OCI-LY7 (cell line): Measurements from ENCODE around the gene RELN. TPM values are rescaled to one million over a fixed set of nuclear protein-coding genes. Genes with fewer than 3 reads are reported as not detected.

Experiments used
- BruUV-seq: library from RNA; stranded (reverse); fragments of 400-500 nt; replicated peaks from 2 replicates; lab custom pipeline; 2021; lab: Mats Ljungman, UMichigan
- CTCF ChIA-PET: fragments of 300-600 bp; sonication (Branson Sonifier 250); formaldehyde crosslinking; loops from one replicate; lab custom pipeline; 2022; ENCODE audit warnings: antibody characterized with exemption; ENCODE audit not compliant: unreplicated experiment; lab: Charles Lee
- POLR2A ChIA-PET: fragments of 300-600 bp; sonication (Branson Sonifier 250); formaldehyde crosslinking; loops from one replicate; lab custom pipeline; 2022; ENCODE audit warnings: antibody characterized with exemption; lab: Charles Lee
- DNase-seq: peaks from one replicate; pipeline ENCODE4 v3.0.0-alpha.2; 2015; ENCODE audit warnings: low spot score
- H2AFZ ChIP-seq: fragments of 200-600 bp; sonication (generic), shearing (Covaris generic); 2 replicates; pipeline ENCODE4 v1.6.1; 2014; ENCODE audit warnings: mild to moderate bottlenecking, antibody characterized with exemption, low read length, moderate library complexity
- H3K27ac ChIP-seq: fragments of 200-600 bp; sonication (generic); 2 replicates; pipeline ENCODE4 v1.5.1; 2014; ENCODE audit warnings: mixed run types, low read depth, mild to moderate bottlenecking, moderate library complexity, low read length, inconsistent platforms; ENCODE audit not compliant: poor library complexity, severe bottlenecking
- H3K36me3 ChIP-seq: fragments of 200-600 bp; sonication (generic); 2 replicates; pipeline ENCODE4 v1.6.1; 2014; ENCODE audit warnings: mild to moderate bottlenecking, antibody characterized with exemption, low read length, moderate library complexity, mixed read lengths; ENCODE audit not compliant: insufficient read depth
- H3K4me1 ChIP-seq: fragments of 200-600 bp; sonication (generic); 2 replicates; pipeline ENCODE4 v1.5.1; 2014; ENCODE audit warnings: mild to moderate bottlenecking, low read length; ENCODE audit not compliant: insufficient read depth, poor library complexity, severe bottlenecking
- H3K4me2 ChIP-seq: fragments of 200-600 bp; sonication (generic); 2 replicates; pipeline ENCODE4 v1.6.1; 2014; ENCODE audit warnings: mild to moderate bottlenecking, low read length
- H3K4me3 ChIP-seq: fragments of 200-600 bp; sonication (generic); 2 replicates; pipeline ENCODE4 v1.5.1; 2014; ENCODE audit warnings: mild to moderate bottlenecking, low read depth, low read length; ENCODE audit not compliant: poor library complexity, severe bottlenecking
- H3K79me2 ChIP-seq: fragments of 200-600 bp; sonication (generic); 2 replicates; pipeline ENCODE4 v1.6.1; 2016; ENCODE audit warnings: low read depth, mild to moderate bottlenecking, low read length, moderate library complexity, mixed read lengths; ENCODE audit not compliant: insufficient read depth
- H3K9me2 ChIP-seq: fragments of 200-600 bp; sonication (generic); 2 replicates; pipeline ENCODE4 v1.6.1; 2016; ENCODE audit warnings: mild to moderate bottlenecking, low read length, mixed read lengths; ENCODE audit not compliant: insufficient read depth
- H3K9me3 ChIP-seq: fragments of 200-600 bp; sonication (generic); 2 replicates; pipeline ENCODE4 v1.6.1; 2014; ENCODE audit warnings: mild to moderate bottlenecking, mixed run types, low read length, mixed read lengths
- H4K20me1 ChIP-seq: fragments of 200-600 bp; sonication (generic); 2 replicates; pipeline ENCODE4 v1.6.1; 2014; ENCODE audit warnings: mild to moderate bottlenecking, antibody characterized with exemption, low read length, moderate library complexity, mixed read lengths; ENCODE audit not compliant: insufficient read depth
- CTCF ChIP-seq: fragments of 200-600 bp; sonication (generic); conservative IDR thresholded peaks from 2 replicates; pipeline ENCODE4 v1.5.1; 2014; ENCODE audit warnings: mild to moderate bottlenecking, antibody characterized with exemption, low read length, moderate library complexity, mixed read lengths
- EZH2phosphoT487 ChIP-seq: fragments of 200-600 bp; sonication (generic); IDR thresholded peaks from 2 replicates; pipeline ENCODE4 v1.6.1; 2018; ENCODE audit warnings: low read depth, borderline replicate concordance, mild to moderate bottlenecking, mixed run types, antibody characterized with exemption, low read length, moderate library complexity, mixed read lengths
- intact Hi-C: fragments of 100-400 bp; cut with micrococcal nuclease; formaldehyde crosslinking; loops from one replicate; pipeline ENCODE4 v1.10.0; 2022; ENCODE audit not compliant: unreplicated experiment
- total RNA-seq, 2 experiments: library from RNA; depleted of rRNA in 1 of 2; stranded (reverse); fragments of >200 nt in 1 of 2; shearing (Covaris generic) in 1 of 2; gene quantifications; 2 replicates each; pipeline ENCODE4 v1.2.3, GENCODE V29; 2014 to 2022

The RELN gene
- total RNA-seq, 2 experiments from 2014 or later, result not detected

- H3K27ac ChIP-seq, result no peak overlapping the region
- H3K36me3 ChIP-seq, result no peaks in the 10 kb centered on the region
- no peaks in the 10 kb centered on the region for H3K9me3 ChIP-seq
- ChIA-PET POLR2A (interaction anchor here (1.1 kb wide), 1 partner anchor 18 kb away, joined by 4 read pairs; no protein-coding TSS in a partner anchor), CTCF (no interaction called here)
- no peaks in the 10 kb centered on the region for H3K79me2 ChIP-seq
- H4K20me1 ChIP-seq, result no peaks in the 10 kb centered on the region
- TF ChIP-seq EZH2phosphoT487 (no peak), CTCF (no peak)
- no peak overlapping the region for H2AFZ ChIP-seq
- no peak overlapping the region for H3K4me2 ChIP-seq
- no TSS peak for BruUV-seq
- no peaks in the 10 kb centered on the region for H3K4me1 ChIP-seq
- no peak overlapping the region for H3K4me3 ChIP-seq
- no peak for DNase-seq
- intact Hi-C loops, result no loop called here
- H3K9me2 ChIP-seq, result no peaks in the 10 kb centered on the region
These were observed 395.3 kb downstream of the RELN start for GRCh38 chr7:103594186-103594585.

- intact Hi-C loops, result no loop called here
- CTCF ChIA-PET, result no interaction called here
- H3K9me2 ChIP-seq, result no peaks in the 10 kb centered on the region
- no TSS peak for BruUV-seq
- no peak overlapping the region for H3K27ac ChIP-seq
- no peak overlapping the region for H2AFZ ChIP-seq
- no peaks in the 10 kb centered on the region for H4K20me1 ChIP-seq
- no peaks in the 10 kb centered on the region for H3K79me2 ChIP-seq
- H3K4me3 ChIP-seq, result no peak overlapping the region
- H3K36me3 ChIP-seq, result no peaks in the 10 kb centered on the region
- TF ChIP-seq EZH2phosphoT487 (no peak), CTCF (no peak)
- DNase-seq, result no peak
- POLR2A ChIA-PET, result interaction anchor here (1.1 kb wide), 1 partner anchor 19 kb away, joined by 4 read pairs; no protein-coding TSS in a partner anchor
- no peaks in the 10 kb centered on the region for H3K9me3 ChIP-seq
- H3K4me1 ChIP-seq, result no peaks in the 10 kb centered on the region
- no peak overlapping the region for H3K4me2 ChIP-seq
These were observed 395.8 kb downstream of the RELN start for GRCh38 chr7:103593691-103594090.

GRCh38 chr7:103592844-103593243, 396.6 kb downstream of the RELN start:
- DNase-seq, result no peak
- POLR2A ChIA-PET, result no interaction called here

More at GRCh38 chr7:103592844-103593243, 396.6 kb downstream of the RELN start:
- CTCF ChIA-PET, result no interaction called here
- no peak overlapping the region for H2AFZ ChIP-seq
- intact Hi-C loops, result no loop called here
- no peaks in the 10 kb centered on the region for H4K20me1 ChIP-seq
- no peaks in the 10 kb centered on the region for H3K9me3 ChIP-seq
- no peak overlapping the region for H3K27ac ChIP-seq
- H3K4me2 ChIP-seq, result no peak overlapping the region
- H3K9me2 ChIP-seq, result no peaks in the 10 kb centered on the region
- H3K4me3 ChIP-seq, result no peak overlapping the region
- H3K79me2 ChIP-seq, result no peaks in the 10 kb centered on the region
- H3K4me1 ChIP-seq, result no peaks in the 10 kb centered on the region
- TF ChIP-seq EZH2phosphoT487 (no peak), CTCF (no peak)
- H3K36me3 ChIP-seq, result no peaks in the 10 kb centered on the region
- no TSS peak for BruUV-seq
